Cortex of kidney (tissue), 1 donor: Measurements from ENCODE around the gene GTSE1.

Source experiments
- DNase-seq: peaks from one replicate; lab custom pipeline; 2025; lab: John Stamatoyannopoulos, UW

The GTSE1 gene

DNA sequence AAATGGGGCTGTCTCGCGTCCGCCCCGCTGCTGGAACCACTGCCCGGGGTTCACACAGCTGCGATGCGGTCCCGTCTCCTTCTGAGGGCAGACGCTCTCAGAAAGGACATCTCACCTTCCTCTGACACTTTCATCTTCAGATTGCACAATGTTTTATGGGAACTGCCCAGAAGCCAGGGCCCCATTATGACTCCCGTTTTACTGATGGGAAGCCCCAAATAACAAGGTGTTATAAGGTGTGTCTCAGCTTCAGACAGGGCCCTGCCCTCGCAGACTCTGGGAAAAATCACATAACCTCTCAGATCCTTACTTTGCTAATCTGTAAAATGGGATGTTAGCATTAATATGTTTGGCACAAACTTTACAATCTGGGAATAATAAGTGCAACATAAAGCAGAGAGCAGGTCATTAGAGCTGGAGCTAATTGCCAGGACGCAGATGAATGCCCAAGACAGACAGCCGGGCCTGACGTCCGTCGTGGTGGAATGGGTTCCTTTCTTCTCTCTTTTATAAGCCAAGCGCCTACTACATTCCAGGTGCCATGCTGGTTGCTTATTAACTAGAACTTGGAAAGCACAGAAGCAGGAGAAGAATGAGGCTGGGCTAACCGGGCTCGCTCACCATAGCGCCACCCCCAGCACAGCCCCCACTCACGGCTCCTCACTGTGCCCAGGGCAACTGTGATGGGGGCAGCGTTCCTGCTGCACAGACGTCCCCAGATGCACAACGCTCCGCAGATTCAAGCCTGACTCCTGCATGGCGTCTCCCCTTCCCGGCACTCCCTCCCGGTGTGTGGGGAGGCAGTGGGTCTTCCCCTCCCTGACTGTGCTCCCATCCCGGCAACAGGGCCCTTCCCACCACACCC is 82.6 kb downstream of the GTSE1 start:
- DNase-seq = no peak

DNA sequence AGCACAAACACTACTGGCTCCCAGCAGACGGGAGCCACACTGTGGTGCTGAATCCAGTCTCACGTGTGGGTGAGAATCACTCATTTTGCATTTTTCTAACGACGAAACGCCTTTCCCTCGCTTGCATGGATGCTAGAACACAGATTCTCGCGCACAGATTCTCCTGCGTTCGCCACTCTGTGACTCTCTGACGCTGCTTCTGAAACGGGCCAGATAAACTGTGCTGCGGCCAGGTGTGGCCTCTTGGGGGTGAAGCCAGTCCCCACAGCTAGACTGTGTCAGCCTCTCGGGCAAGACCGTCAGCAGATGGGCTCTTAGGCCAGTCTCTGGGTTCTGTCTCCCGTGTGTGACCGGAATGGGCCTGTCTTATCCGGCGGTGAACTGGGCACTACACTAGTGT is 83.4 kb downstream of the GTSE1 start:
- no peak for DNase-seq
